ENCODE data around the gene ZNF497.

GRCh38 chr19:58335630-58336029 lies 26.9 kb downstream of the ZNF497 start:
- TF ChIP-seq CTCF (IDR thresholded peaks at IDR 0.05) (no peak), POLR2AphosphoS5 (IDR thresholded peaks at IDR 0.05; ENCODE audit: insufficient read depth in 1 of 2, low read depth in 1 of 2) (no peak), POLR2A (IDR thresholded peaks at IDR 0.05) (no peak)
